Measurements from ENCODE around the gene KIRREL3.

DNA sequence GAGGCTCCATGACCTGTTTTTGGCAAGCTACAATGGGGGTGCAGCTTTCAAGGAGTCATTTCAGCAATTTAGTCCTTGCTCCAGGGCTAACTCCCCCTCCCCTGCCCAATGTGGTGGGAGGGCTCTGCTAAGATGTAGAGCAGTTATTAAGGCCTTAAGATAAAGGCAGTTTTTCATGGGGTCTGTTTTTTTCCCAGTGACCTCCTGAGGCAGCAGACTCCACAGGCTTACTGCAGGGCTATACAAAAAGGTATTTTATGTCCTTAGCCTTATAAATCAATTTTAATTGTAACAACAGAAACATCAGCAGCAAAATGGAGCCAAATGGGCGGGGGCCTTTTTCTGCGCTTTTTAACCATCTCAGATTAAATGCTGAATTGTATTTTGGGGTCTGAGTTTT, 192.3 kb downstream of the KIRREL3 start:
- TF ChIP-seq, protein P1, sequence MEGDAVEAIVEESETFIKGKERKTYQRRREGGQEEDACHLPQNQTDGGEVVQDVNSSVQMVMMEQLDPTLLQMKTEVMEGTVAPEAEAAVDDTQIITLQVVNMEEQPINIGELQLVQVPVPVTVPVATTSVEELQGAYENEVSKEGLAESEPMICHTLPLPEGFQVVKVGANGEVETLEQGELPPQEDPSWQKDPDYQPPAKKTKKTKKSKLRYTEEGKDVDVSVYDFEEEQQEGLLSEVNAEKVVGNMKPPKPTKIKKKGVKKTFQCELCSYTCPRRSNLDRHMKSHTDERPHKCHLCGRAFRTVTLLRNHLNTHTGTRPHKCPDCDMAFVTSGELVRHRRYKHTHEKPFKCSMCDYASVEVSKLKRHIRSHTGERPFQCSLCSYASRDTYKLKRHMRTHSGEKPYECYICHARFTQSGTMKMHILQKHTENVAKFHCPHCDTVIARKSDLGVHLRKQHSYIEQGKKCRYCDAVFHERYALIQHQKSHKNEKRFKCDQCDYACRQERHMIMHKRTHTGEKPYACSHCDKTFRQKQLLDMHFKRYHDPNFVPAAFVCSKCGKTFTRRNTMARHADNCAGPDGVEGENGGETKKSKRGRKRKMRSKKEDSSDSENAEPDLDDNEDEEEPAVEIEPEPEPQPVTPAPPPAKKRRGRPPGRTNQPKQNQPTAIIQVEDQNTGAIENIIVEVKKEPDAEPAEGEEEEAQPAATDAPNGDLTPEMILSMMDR (IDR thresholded peaks at IDR 0.05), result no peak
- no peak for TF ChIP-seq POLR2A (IDR thresholded peaks at IDR 0.05)
- TF ChIP-seq EP300 (IDR thresholded peaks at IDR 0.05; ENCODE audit: low read depth), result no peak
